Measurements from ENCODE around the gene AOC2. TPM values are rescaled to one million over a fixed set of nuclear protein-coding genes. Genes with fewer than 3 reads are reported as not detected.
A peak's percentile ranks its signal among the peaks of the same experiment; 100 is the strongest.

Gene AOC2
- total RNA-seq, 1 donor from 2014 or later: not detected

- TF ChIP-seq, protein P1, sequence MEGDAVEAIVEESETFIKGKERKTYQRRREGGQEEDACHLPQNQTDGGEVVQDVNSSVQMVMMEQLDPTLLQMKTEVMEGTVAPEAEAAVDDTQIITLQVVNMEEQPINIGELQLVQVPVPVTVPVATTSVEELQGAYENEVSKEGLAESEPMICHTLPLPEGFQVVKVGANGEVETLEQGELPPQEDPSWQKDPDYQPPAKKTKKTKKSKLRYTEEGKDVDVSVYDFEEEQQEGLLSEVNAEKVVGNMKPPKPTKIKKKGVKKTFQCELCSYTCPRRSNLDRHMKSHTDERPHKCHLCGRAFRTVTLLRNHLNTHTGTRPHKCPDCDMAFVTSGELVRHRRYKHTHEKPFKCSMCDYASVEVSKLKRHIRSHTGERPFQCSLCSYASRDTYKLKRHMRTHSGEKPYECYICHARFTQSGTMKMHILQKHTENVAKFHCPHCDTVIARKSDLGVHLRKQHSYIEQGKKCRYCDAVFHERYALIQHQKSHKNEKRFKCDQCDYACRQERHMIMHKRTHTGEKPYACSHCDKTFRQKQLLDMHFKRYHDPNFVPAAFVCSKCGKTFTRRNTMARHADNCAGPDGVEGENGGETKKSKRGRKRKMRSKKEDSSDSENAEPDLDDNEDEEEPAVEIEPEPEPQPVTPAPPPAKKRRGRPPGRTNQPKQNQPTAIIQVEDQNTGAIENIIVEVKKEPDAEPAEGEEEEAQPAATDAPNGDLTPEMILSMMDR (conservative IDR thresholded peaks at IDR 0.05; ENCODE audit: low read depth, low read length): peak; percentile 13
- peak within 1 kb of the TSS; percentile 94 for H3K4me3 ChIP-seq (ENCODE audit: low read depth, low read length)
- no peak for DNase-seq (ENCODE audit: low read depth)
These were observed 11.2 kb upstream of the AOC2 start, which contains the start of gene PSME3 for GRCh38 chr17:42832934-42833766. Gene PSME3, plus strand, starts transcription at chr17:42833397. Its CDS starts 235 bp downstream, at chr17:42833632.

DNA sequence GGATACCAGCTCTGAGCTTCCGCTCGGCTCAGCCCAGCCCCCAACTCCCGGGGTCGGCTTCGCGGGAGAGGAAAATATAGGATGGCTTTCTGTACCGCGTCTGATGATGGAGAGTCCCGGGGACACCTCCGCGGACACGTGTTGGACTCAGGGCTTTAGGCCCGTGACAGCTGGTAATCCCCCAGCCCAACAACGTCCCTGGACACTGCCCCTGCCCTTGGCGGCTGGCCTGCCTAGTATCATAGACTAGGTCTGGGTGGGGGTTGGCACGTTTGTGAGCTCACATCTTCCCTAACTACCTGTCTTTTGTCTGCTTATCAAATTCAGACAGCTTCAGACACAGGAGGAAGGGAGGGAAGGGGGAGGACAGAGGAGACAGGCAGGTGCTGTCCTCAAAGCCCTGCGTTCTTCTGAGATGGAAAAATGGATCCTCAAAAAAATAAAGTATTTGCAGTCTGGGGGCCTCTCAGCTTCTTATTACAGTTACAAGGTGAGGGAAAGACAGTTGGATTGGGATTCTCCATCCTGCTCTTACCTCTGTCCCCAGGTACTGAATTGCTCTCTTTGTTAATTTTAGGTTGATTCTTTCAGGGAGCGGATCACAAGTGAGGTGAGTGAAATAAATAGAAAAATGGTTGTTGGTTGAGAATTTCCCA lies 10.5 kb upstream of the AOC2 start:
- no peak for DNase-seq (ENCODE audit: low read depth)
- H3K4me3 ChIP-seq (ENCODE audit: low read depth, low read length): peak overlapping the region; percentile 94
- TF ChIP-seq, protein P1 (conservative IDR thresholded peaks at IDR 0.05; ENCODE audit: low read depth, low read length): no peak

DNA sequence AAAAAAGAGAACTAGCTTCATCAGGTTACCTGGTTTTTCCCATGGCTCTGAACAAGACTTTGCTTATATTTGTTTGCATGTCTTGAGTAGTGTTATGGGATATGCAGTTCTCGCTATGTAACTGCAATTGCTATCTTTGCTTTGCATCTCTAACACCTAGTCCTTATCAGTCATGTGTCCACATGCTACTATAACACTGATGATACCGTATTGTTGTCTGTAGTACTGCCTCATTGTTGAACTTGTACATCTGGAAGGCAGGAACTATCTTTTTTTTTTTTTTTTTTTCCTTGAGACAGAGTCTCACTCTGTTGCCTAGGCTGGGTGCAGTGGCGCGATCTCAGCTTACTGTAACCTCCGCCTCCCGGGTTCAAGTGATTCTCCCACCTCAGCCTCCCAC lies 8.6 kb upstream of the AOC2 start:
- H3K4me3 ChIP-seq (ENCODE audit: low read depth, low read length): no peak overlapping the region
- TF ChIP-seq, protein P1 (conservative IDR thresholded peaks at IDR 0.05; ENCODE audit: low read depth, low read length): no peak
- DNase-seq (ENCODE audit: low read depth): no peak

GRCh38 chr17:42841975-42842685 lies 2.2 kb upstream of the AOC2 start:
- TF ChIP-seq, protein P1 (conservative IDR thresholded peaks at IDR 0.05; ENCODE audit: low read depth, low read length): no peak
- H3K4me3 ChIP-seq (ENCODE audit: low read depth, low read length): no peak overlapping the region
- DNase-seq (ENCODE audit: low read depth): no peak

DNA sequence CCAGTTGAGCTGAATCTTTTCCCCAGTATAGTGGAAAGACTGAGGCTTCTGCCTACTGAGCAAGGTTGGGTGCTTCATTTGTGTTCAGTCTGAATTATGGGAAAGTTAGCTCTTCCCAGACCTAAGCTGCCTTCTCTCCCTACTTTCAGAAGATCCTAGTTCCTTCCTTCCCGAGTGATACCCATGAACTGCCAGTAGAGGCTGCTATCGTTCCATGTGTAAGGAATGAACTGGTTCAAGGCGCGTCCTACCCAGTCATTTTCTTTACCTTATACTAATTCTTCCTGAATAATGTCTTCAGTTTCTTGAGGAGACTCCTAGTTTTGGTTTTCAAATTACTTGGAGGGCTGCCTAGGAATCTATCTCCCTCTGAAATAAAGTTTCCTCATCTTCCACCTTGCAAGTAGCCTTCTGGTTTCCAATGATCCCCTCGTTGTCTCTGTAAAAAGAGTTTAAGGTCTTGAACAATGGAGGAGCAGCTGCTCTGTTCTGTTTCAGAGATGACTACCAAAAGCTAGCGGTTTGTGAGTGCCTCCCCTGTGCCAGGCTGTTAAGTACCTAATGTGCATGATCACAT lies 934 bp upstream of the AOC2 start:
- H3K4me3 ChIP-seq (ENCODE audit: low read depth, low read length): no peak overlapping the region
- TF ChIP-seq, protein P1 (conservative IDR thresholded peaks at IDR 0.05; ENCODE audit: low read depth, low read length): peak; percentile 100
- no peak for DNase-seq (ENCODE audit: low read depth)

DNA sequence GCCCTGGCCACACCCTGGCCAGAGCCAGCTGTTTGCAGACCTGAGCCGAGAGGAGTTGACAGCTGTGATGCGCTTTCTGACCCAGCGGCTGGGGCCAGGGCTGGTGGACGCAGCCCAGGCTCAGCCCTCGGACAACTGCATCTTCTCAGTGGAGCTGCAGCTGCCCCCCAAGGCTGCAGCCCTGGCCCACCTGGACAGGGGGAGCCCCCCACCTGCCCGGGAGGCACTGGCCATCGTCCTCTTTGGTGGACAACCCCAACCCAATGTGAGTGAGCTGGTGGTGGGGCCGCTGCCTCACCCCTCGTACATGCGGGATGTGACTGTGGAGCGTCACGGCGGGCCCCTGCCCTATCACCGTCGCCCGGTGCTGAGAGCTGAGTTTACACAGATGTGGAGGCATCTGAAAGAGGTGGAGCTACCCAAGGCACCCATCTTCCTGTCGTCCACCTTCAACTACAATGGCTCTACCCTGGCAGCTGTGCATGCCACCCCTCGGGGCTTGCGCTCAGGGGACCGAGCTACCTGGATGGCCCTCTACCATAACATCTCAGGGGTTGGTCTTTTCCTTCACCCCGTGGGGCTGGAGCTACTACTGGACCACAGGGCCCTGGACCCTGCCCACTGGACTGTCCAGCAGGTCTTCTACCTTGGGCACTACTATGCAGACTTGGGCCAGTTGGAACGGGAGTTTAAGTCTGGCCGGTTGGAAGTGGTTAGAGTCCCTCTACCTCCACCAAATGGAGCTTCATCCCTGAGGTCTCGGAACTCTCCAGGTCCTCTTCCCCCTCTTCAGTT lies 578 bp downstream of the AOC2 start:
- TF ChIP-seq, protein P1 (conservative IDR thresholded peaks at IDR 0.05; ENCODE audit: low read depth, low read length): no peak
- no peak overlapping the region for H3K4me3 ChIP-seq (ENCODE audit: low read depth, low read length)
- DNase-seq (ENCODE audit: low read depth): no peak
